NCI-H2107 treated with DMSO at 0.1 percent for 48 hours (cell line): ENCODE measurements around the gene SOX15.

Source experiments
- DNase-seq: peaks from one replicate; lab custom pipeline; 2025; ENCODE audit not compliant: unreplicated experiment; lab: John Stamatoyannopoulos, UW

The SOX15 gene

GRCh38 chr17:7559320-7560171 lies 30.3 kb downstream of the SOX15 start:
- no peak for DNase-seq

- DNase-seq = no peak
Measured at GRCh38 chr17:7558544-7559319, 31.2 kb downstream of the SOX15 start, which contains the start of gene TNFSF13. Gene TNFSF13, plus strand, starts transcription at chr17:7558750. Its CDS starts 290 bp downstream, at chr17:7559040.

GRCh38 chr17:7557775-7558543 lies 31.9 kb downstream of the SOX15 start:
- DNase-seq = no peak

DNA sequence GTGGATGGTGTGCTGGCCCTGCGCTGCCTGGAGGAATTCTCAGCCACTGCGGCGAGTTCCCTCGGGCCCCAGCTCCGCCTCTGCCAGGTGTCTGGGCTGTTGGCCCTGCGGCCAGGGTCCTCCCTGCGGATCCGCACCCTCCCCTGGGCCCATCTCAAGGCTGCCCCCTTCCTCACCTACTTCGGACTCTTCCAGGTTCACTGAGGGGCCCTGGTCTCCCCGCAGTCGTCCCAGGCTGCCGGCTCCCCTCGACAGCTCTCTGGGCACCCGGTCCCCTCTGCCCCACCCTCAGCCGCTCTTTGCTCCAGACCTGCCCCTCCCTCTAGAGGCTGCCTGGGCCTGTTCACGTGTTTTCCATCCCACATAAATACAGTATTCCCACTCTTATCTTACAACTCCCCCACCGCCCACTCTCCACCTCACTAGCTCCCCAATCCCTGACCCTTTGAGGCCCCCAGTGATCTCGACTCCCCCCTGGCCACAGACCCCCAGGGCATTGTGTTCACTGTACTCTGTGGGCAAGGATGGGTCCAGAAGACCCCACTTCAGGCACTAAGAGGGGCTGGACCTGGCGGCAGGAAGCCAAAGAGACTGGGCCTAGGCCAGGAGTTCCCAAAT lies 32.6 kb downstream of the SOX15 start:
- no peak for DNase-seq

- no peak for DNase-seq
Measured at GRCh38 chr17:7556627-7557026, 33.3 kb downstream of the SOX15 start.

GRCh38 chr17:7555320-7555948 lies 34.5 kb downstream of the SOX15 start:
- DNase-seq = no peak

- DNase-seq = no peak
Measured at GRCh38 chr17:7553356-7553755, 36.5 kb downstream of the SOX15 start.

DNA sequence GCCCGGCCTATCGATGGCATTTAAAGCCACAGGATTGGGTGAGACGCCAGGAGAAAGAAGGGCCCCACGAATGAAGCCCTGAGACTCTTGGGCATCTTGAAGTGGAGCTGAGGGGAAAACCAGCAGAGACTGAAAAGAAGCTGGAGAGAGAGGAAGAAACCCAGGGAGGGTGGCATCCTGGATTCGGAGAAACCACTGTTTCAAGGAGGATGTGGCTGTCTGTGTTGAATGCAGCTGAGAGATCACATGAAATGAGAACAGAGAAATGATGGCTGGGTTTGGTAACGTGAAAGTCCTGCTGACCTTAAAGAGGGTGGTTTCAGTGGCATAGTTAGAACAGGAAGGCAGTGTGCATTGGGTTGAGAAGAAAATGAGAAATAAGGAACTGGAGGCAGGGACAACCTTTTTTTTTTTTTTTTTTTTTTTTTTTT lies 37.3 kb downstream of the SOX15 start:
- DNase-seq = no peak

DNA sequence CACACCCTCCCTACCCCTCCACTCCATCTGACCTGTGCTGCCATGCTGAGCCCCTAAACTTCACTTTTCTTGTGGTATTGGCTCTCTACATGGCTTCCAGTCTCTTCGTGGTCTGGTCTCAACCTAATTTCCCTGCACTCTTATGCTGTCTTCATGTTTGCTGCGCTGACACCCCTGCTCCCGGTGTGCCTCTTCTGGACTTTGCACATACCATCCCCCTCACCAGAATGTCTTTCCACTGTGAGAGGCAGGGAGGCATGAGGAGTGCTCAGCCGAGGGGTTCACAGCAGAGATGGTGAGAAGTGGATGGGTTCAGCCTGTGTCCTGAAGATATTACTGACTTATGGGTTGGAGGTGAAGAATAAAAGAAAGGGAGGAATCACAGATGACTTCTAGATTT lies 38.5 kb downstream of the SOX15 start:
- DNase-seq = no peak

DNA sequence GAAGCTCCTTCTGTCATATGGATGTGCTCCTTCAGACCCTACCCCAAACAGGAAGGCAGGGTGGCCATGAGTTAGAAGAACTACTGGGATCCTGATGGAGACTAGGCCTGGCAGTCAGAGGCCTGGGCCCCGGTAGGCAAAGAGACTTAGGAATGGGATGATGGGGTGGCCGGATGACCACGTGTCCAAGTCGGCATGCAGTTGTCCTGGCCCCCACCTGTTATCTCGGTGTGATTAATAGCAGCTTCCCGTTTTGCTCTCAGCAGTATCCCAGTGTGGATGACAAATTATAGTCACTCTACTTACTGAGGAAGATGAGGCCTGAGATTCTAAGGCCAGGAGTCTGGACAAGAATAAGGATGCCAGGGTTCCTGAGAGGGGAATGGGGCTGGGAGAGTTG lies 39.5 kb downstream of the SOX15 start:
- no peak for DNase-seq

DNA sequence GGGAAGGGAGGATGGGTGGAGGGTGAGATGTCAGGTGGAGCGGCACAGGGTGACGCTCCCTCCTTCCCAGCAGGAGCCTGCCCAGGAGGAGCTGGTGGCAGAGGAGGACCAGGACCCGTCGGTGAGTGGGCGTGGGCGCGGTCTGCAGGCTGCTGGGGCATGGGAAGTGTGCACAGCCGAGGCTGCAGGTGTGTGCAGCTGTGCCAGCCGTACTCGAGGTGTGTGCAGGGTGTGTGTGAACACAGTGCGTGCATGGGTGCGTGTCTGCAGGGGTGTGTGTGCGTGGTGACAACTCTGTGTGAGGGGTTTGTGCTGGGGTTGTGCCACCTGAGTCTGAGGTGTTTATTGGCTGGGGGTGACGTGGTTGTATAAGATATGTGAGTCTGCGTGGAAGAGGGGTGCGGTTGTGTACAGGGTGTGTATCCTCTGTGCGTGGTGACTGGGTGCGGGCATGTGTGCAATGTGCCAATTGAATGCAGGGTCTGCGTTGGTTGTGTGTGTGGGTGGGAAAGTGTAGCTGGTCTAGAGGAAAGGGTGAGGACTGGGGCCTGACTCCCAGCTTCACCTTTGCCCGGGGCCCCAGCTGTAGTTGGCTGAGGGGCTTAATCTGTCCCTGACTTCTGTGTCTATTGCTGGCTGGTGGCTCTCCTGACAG lies 40.4 kb downstream of the SOX15 start:
- DNase-seq = no peak

- no peak for DNase-seq
Measured at GRCh38 chr17:7548585-7549400, 41.1 kb downstream of the SOX15 start, which contains the start of gene TNFSF12. Gene TNFSF12, plus strand, starts transcription at chr17:7549058. Its CDS starts 96 bp downstream, at chr17:7549154.

DNA sequence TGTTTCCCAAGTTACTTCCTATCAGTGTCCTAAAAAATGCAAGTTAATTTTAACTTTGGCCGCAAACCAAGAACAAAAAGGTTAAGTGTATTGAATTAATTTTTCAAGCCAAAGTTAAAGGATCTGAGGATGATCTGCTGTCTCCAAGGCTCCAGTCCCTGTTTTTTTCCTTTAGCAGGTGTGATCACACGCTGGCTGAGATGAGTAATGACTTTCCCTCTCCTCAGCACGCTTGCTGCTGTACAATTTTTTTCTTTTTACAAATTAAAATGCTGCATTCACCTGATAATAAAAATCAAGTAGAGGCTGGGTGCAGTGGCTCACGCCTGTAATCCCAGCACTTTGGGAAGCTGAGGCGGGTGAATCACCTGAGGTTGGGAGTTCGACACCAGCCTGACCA lies 45.0 kb downstream of the SOX15 start:
- DNase-seq = no peak

DNA sequence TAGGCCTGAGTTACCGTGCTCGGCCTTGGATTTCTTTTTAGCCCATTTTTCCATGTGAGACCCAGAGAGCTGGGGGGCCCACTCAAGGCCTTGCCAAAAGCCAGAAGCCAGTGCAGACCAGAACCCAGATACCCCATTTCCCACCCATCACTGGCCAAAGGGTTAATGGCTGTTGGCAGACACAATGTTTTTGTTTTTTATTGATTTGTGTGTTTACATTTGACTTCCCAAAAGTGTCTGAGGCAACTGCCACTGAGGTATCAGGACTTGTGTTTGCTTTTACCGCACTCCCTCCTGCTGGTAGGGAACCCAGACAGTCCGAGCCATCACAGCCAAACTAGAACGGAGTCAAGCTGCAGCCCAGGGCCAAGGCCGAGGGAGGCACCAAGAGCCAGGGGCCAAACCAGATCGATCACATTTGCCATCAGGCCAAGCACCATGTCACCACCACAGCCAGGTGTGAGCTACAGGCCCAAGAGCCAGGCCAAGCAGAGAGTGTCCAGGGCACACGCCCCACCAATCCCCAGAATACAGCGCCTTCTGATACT lies 48.7 kb downstream of the SOX15 start:
- no peak for DNase-seq

- no peak for DNase-seq
Measured at GRCh38 chr17:7538891-7539545, 50.9 kb downstream of the SOX15 start.
